Astrocyte (in vitro differentiated cells and primary cell): ENCODE measurements around the gene GPN2. TPM values are rescaled to one million over a fixed set of nuclear protein-coding genes. Genes with fewer than 3 reads are reported as not detected.

Experiments
- DNase-seq: peaks from one replicate; pipeline ENCODE4 v3.0.0-alpha.2; 2010; ENCODE audit warnings: low read depth
- FAIRE-seq: peaks from 2 replicates; lab custom pipeline; 2011; peaks lifted over from hg19 to GRCh38; lab: Jason Lieb, UNC
- H2AFZ ChIP-seq: 2 replicates; pipeline ENCODE4 v1.6.0; 2012; ENCODE audit warnings: low read depth, low read length, inconsistent platforms
- H3K27ac ChIP-seq: 2 replicates; pipeline ENCODE4 v1.5.1; 2011; ENCODE audit warnings: low read depth, low read length, inconsistent platforms
- H3K27me3 ChIP-seq: 2 replicates; pipeline ENCODE4 v1.6.0; 2011; ENCODE audit warnings: low read length, inconsistent platforms; ENCODE audit not compliant: insufficient read depth
- H3K36me3 ChIP-seq: 2 replicates; pipeline ENCODE4 v1.5.1; 2011; ENCODE audit warnings: low read length, inconsistent platforms; ENCODE audit not compliant: insufficient read depth
- H3K4me1 ChIP-seq: 2 replicates; pipeline ENCODE4 v1.5.1; 2011; ENCODE audit warnings: low read length, inconsistent platforms; ENCODE audit not compliant: insufficient read depth
- H3K4me2 ChIP-seq: 2 replicates; pipeline ENCODE4 v1.6.0; 2012; ENCODE audit warnings: low read length, inconsistent platforms
- H3K4me3 ChIP-seq: 2 replicates; pipeline ENCODE4 v1.5.1; 2011; ENCODE audit warnings: low read depth, mild to moderate bottlenecking, low read length, inconsistent platforms; ENCODE audit not compliant: insufficient read depth
- H3K79me2 ChIP-seq: 2 replicates; pipeline ENCODE4 v1.6.0; 2012; ENCODE audit warnings: mild to moderate bottlenecking, low read length, inconsistent platforms; ENCODE audit not compliant: insufficient read depth
- H3K9ac ChIP-seq: 2 replicates; pipeline ENCODE4 v1.6.0; 2012; ENCODE audit warnings: mild to moderate bottlenecking, low read length, inconsistent platforms
- H3K9me3 ChIP-seq: 2 replicates; pipeline ENCODE4 v1.5.1; 2012; ENCODE audit warnings: low read depth, mild to moderate bottlenecking, low read length, inconsistent platforms; ENCODE audit not compliant: insufficient read depth
- H4K20me1 ChIP-seq: 2 replicates; pipeline ENCODE4 v1.6.0; 2012; ENCODE audit warnings: low read length, inconsistent platforms; ENCODE audit not compliant: insufficient read depth
- H3K27ac Mint-ChIP-seq: one replicate; pipeline ENCODE4 v1.8.0; 2021; ENCODE audit warnings: mild to moderate bottlenecking, mixed read lengths; ENCODE audit not compliant: unreplicated experiment
- H3K27me3 Mint-ChIP-seq: one replicate; pipeline ENCODE4 v1.8.0; 2021; ENCODE audit warnings: low read depth, mixed read lengths; ENCODE audit not compliant: unreplicated experiment
- H3K36me3 Mint-ChIP-seq: one replicate; pipeline ENCODE4 v1.8.0; 2021; ENCODE audit warnings: low read depth, mixed read lengths; ENCODE audit not compliant: unreplicated experiment
- H3K4me1 Mint-ChIP-seq: one replicate; pipeline ENCODE4 v1.8.0; 2021; ENCODE audit warnings: low read depth, mixed read lengths; ENCODE audit not compliant: unreplicated experiment
- H3K4me3 Mint-ChIP-seq: one replicate; pipeline ENCODE4 v1.8.0; 2021; ENCODE audit warnings: mild to moderate bottlenecking, moderate library complexity, mixed read lengths; ENCODE audit not compliant: unreplicated experiment
- H3K9me3 Mint-ChIP-seq: one replicate; pipeline ENCODE4 v1.8.0; 2021; ENCODE audit warnings: mild to moderate bottlenecking, mixed read lengths; ENCODE audit not compliant: unreplicated experiment
- EZH2 ChIP-seq: IDR thresholded peaks from 2 replicates; pipeline ENCODE4 v1.6.1; 2012; ENCODE audit warnings: mild to moderate bottlenecking, low read length, inconsistent platforms; ENCODE audit not compliant: insufficient read depth
- total RNA-seq: library from RNA; stranded (reverse); gene quantifications from 2 replicates; pipeline ENCODE4 v1.2.1, GENCODE V29; 2021
- TF ChIP-seq, protein P1 (sequence below): IDR thresholded peaks from 2 replicates; pipeline ENCODE4 v1.5.1; 2011; ENCODE audit warnings: low read depth, mild to moderate bottlenecking, inconsistent platforms, low read length, moderate library complexity; ENCODE audit not compliant: insufficient read depth

The GPN2 gene
- total RNA-seq, 1 donor from 2014 or later, result 24.5 TPM

DNA sequence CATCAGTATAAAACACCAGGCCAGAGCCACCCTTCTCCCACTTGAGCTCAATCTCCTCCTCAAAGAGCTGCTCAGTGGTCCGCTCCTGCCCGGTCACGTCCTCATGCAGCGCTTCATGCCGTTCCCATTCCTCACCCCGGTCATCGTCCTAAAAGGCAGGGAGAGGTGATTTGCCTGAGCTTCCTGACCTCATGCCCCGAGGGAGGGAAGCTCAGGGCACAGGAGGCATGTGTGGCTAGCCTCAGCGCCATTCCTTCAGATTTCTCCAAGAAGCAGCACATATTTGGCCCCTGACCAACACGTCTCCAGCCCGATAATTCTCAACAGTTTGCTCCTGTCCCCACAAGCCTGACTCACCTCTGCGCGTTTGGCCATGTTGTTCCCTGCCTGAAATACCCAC is 4.2 kb upstream of the GPN2 start:
- Histone ChIP-seq H3K4me2 (no peak overlapping the region), H3K27ac (no peak overlapping the region), H3K36me3 (peaks cover 24% of the 10 kb centered on the region), H3K79me2 (peaks cover 41% of the 10 kb centered on the region), H3K27me3 (no peaks in the 10 kb centered on the region), H3K4me1 (peaks cover 16% of the 10 kb centered on the region), H3K9ac (no peak overlapping the region), H4K20me1 (peaks cover 9% of the 10 kb centered on the region), H2AFZ (no peak overlapping the region), H3K9me3 (no peaks in the 10 kb centered on the region), H3K4me3 (no peak overlapping the region)
- no peaks in the 10 kb centered on the region for H3K9me3 Mint-ChIP-seq
- no peaks in the 10 kb centered on the region for H3K27me3 Mint-ChIP-seq
- peak overlapping the region; percentile 50 for H3K4me3 Mint-ChIP-seq
- peaks cover 9% of the 10 kb centered on the region for H3K4me1 Mint-ChIP-seq
- DNase-seq (no peak), FAIRE-seq (no peak)
- H3K27ac Mint-ChIP-seq, result no peak overlapping the region
- H3K36me3 Mint-ChIP-seq, result peaks cover 15% of the 10 kb centered on the region
- no peak for TF ChIP-seq EZH2
- TF ChIP-seq, protein P1, sequence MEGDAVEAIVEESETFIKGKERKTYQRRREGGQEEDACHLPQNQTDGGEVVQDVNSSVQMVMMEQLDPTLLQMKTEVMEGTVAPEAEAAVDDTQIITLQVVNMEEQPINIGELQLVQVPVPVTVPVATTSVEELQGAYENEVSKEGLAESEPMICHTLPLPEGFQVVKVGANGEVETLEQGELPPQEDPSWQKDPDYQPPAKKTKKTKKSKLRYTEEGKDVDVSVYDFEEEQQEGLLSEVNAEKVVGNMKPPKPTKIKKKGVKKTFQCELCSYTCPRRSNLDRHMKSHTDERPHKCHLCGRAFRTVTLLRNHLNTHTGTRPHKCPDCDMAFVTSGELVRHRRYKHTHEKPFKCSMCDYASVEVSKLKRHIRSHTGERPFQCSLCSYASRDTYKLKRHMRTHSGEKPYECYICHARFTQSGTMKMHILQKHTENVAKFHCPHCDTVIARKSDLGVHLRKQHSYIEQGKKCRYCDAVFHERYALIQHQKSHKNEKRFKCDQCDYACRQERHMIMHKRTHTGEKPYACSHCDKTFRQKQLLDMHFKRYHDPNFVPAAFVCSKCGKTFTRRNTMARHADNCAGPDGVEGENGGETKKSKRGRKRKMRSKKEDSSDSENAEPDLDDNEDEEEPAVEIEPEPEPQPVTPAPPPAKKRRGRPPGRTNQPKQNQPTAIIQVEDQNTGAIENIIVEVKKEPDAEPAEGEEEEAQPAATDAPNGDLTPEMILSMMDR, result no peak

DNA sequence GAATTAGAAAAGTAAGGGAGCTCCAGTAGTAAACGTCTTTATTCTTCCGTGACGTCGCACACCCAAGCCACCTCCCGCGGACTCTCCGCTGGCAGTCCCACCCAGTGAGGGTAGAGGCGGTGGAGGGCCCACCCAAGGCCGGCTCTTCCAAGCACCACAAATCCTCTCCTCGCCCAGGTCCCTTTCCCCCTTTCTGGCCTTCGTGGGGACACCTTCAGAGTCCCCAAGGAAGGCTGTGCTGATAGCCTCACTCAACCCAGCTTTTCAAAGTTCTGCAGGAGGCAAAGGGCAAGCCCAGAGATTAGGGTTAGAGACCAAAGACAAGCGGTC is 349 bp upstream of the GPN2 start:
- Histone ChIP-seq H3K9ac (peak overlapping the region; percentile 98), H2AFZ (peak overlapping the region; percentile 98), H3K9me3 (no peaks in the 10 kb centered on the region), H3K79me2 (peaks cover 38% of the 10 kb centered on the region), H3K27ac (peak overlapping the region; percentile 91), H3K4me1 (peaks cover 16% of the 10 kb centered on the region), H3K4me3 (peak overlapping the region; percentile 95), H3K4me2 (peak overlapping the region; percentile 97), H4K20me1 (peaks cover 36% of the 10 kb centered on the region), H3K36me3 (peaks cover 40% of the 10 kb centered on the region), H3K27me3 (no peaks in the 10 kb centered on the region)
- DNase-seq (no peak), FAIRE-seq (no peak)
- TF ChIP-seq EZH2, result no peak
- TF ChIP-seq, protein P1, result no peak
- Mint-ChIP-seq H3K9me3 (no peaks in the 10 kb centered on the region), H3K4me3 (peak overlapping the region; percentile 97), H3K4me1 (peaks cover 12% of the 10 kb centered on the region), H3K36me3 (peaks cover 24% of the 10 kb centered on the region), H3K27ac (peak overlapping the region; percentile 86), H3K27me3 (no peaks in the 10 kb centered on the region)

DNA sequence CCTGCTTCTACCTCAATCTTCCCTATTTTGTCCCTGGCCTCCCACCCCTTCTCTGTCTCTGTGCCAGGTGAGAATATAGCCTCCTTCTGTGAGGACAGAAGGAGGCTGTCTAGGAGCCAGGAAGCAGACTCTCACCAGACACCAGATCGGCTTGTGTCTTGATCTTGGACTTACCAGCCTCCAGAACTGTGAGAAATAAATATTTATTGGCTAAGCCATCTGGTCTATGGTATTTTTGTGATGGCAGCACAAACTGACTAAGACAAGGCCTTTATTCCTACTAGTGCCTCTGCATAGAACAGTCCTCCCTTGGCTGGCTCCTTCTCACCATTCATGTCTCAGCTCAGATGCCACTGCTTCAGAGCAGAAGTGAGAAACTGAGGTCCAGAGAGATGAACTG is 1.9 kb downstream of the GPN2 start:
- H3K4me3 Mint-ChIP-seq, result peak overlapping the region; percentile 97
- no peak for FAIRE-seq
- H3K9me3 ChIP-seq, result no peaks in the 10 kb centered on the region
- H3K9ac ChIP-seq, result peak overlapping the region; percentile 98
- H3K4me1 ChIP-seq, result peaks cover 16% of the 10 kb centered on the region
- H3K27me3 ChIP-seq, result no peaks in the 10 kb centered on the region
- peaks cover 46% of the 10 kb centered on the region for H4K20me1 ChIP-seq
- no peaks in the 10 kb centered on the region for H3K9me3 Mint-ChIP-seq
- H3K4me3 ChIP-seq, result no peak overlapping the region
- H3K27ac Mint-ChIP-seq, result no peak overlapping the region
- H3K79me2 ChIP-seq, result peaks cover 31% of the 10 kb centered on the region
- H3K27me3 Mint-ChIP-seq, result no peaks in the 10 kb centered on the region
- H2AFZ ChIP-seq, result no peak overlapping the region
- H3K4me2 ChIP-seq, result peak overlapping the region; percentile 97
- no peak for DNase-seq
- H3K36me3 ChIP-seq, result peaks cover 49% of the 10 kb centered on the region
- H3K4me1 Mint-ChIP-seq, result peaks cover 12% of the 10 kb centered on the region
- H3K27ac ChIP-seq, result no peak overlapping the region
- H3K36me3 Mint-ChIP-seq, result peaks cover 22% of the 10 kb centered on the region
- no peak for TF ChIP-seq EZH2
- TF ChIP-seq, protein P1, result no peak
